ENCODE results near the gene ADAMTSL2.

GRCh38 chr9:133525677-133526076 lies 8.8 kb upstream of the ADAMTSL2 start:
- TF ChIP-seq EP300 (IDR thresholded peaks at IDR 0.05; ENCODE audit: low read depth) = no peak
- no peak for TF ChIP-seq POLR2A (IDR thresholded peaks at IDR 0.05)
- TF ChIP-seq CTCF (IDR thresholded peaks at IDR 0.05) = no peak
